ENCODE measurements around the gene MEIOB.

DNA sequence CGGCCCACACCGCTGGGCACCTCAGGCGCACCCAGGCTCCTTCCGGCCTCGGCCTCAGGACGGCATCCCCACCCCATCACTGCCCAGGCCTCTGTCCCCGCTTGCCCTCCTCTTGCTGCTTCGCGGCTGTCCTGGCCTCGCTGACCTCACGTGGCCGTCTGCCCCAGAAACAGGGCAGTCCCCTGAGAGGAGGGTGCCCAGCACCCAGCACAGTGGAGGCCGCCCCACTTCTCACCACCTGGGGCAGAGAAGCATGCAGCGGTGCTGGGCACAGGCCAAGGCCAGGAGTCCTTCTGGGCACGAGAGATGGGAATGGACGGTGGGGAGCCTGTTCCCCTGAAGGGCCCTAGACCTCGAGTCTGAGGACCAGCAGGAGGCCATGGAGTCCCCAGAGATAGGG lies 54.2 kb downstream of the MEIOB start:
- TF ChIP-seq TAF1 (IDR thresholded peaks at IDR 0.05; ENCODE audit: low read depth): no peak
- TF ChIP-seq RAD21 (IDR thresholded peaks at IDR 0.05; ENCODE audit: low read depth): no peak

Data from Ishikawa (cell line).